Skeletal muscle tissue (tissue), 4 donors: Measurements from ENCODE around the gene EPHB1. TPM values are rescaled to one million over a fixed set of nuclear protein-coding genes. Genes with fewer than 3 reads are reported as not detected.
A peak's percentile ranks its signal among the peaks of the same experiment; 100 is the strongest.
"Not testable (repeated sequence)": the region's sequence is repeated elsewhere in the genome, so short reads cannot be mapped to it uniquely, and the experiment has no call there.

Experiments
- H3K27ac ChIP-seq: one replicate; pipeline ENCODE4 v1.7.0; 2013; ENCODE audit warnings: mild to moderate bottlenecking, low read depth, low read length, inconsistent platforms
- H3K27me3 ChIP-seq, 3 donors: one replicate each; pipeline ENCODE4 v1.7.0; 2013; ENCODE audit warnings: low read length in 3 of 3; ENCODE audit not compliant: control insufficient read depth in 3 of 3, insufficient read depth in 3 of 3
- H3K36me3 ChIP-seq, 3 donors: one replicate each; pipeline ENCODE4 v1.7.0; 2013; ENCODE audit warnings: low read length in 3 of 3; ENCODE audit not compliant: control insufficient read depth in 3 of 3, insufficient read depth in 3 of 3
- H3K4me1 ChIP-seq, 3 donors: one replicate each; pipeline ENCODE4 v1.7.0; 2013; ENCODE audit warnings: low read length in 3 of 3, mild to moderate bottlenecking in 3 of 3; ENCODE audit not compliant: control insufficient read depth in 3 of 3, insufficient read depth in 3 of 3
- H3K4me3 ChIP-seq, 3 donors: one replicate each; pipeline ENCODE4 v1.7.0; 2013; ENCODE audit warnings: low read length in 3 of 3
- H3K9ac ChIP-seq, 3 donors: one replicate each; pipeline ENCODE4 v1.7.0; 2013; ENCODE audit warnings: low read length in 3 of 3, mild to moderate bottlenecking in 3 of 3, moderate library complexity in 2 of 3, low read depth in 1 of 3
- H3K9me3 ChIP-seq, 3 donors: one replicate each; pipeline ENCODE4 v1.7.0; 2013; ENCODE audit warnings: low read length in 3 of 3; ENCODE audit not compliant: control insufficient read depth in 3 of 3
- total RNA-seq: library from RNA; depleted of rRNA; stranded (reverse); fragments of >200 nt; gene quantifications from one replicate; pipeline ENCODE4 v1.2.3, GENCODE V29; 2014
- donor health status: Osteomylitis.

Gene EPHB1
- total RNA-seq, 1 donor from 2014 or later, result 5.7 TPM

DNA sequence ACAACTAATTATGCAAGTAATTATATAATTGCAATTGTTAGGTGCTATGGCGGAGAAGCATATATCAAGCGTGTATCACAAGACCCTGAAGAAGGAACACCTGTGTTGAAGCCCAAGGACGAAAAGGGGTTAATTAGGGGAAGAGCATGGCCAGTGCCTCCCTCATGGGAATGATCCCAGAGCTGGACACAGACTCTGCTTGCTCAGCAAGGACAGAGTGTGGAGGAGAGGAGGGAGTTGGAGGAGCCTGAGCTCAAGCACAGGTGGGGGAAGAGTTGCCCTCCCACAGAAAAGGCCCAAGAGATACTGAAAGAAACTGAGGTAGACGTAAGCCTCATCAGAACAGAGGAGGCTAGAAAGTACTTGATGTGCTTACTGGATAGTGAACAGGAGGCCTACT lies 423.7 kb downstream of the EPHB1 start:
- H3K36me3 ChIP-seq, result no peaks in the 10 kb centered on the region
- peak overlapping the region; percentile 92 for H3K27ac ChIP-seq
- peaks cover 29 to 45% (median 32%) of the 10 kb centered on the region in 3 donors for H3K4me1 ChIP-seq
- H3K9ac ChIP-seq, result no peak overlapping the region
- H3K9me3 ChIP-seq, result no peaks in the 10 kb centered on the region
- H3K27me3 ChIP-seq, result no peaks in the 10 kb centered on the region
- H3K4me3 ChIP-seq, result peak overlapping the region in 2 of 3 donors; percentile 13 to 19

DNA sequence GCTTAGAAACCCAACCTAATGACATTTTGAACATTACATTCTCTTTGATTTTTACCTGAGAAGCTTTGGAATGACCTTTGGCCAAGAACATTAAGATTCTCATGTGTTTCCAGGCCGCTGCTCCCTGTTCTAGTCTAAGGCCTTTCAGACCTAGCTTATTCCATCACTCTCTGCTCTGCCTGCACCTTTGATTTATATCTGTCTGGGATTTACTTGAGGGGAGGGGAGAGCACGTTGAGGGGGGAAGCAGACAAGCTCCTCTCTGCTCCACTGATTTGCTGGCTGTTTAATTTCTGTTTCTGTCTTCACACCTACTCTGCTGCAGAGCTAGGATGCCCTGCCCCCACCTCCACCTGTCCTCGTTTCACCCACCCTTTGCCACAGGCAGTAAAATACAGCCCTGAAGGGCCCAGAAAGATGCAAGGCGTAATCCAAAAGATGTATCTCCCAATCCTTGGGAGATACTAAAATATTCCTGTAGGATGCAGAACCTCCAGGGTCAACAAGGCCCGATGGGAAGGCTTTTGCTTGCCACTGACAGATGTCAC lies 429.8 kb downstream of the EPHB1 start:
- Histone ChIP-seq H3K9me3 (no peaks in the 10 kb centered on the region), H3K27me3 (no peaks in the 10 kb centered on the region), H3K36me3 (no peaks in the 10 kb centered on the region), H3K4me1 (peaks cover 13 to 23% (median 14%) of the 10 kb centered on the region in 3 donors), H3K27ac (no peak overlapping the region), H3K4me3 (no peak overlapping the region), H3K9ac (no peak overlapping the region)

DNA sequence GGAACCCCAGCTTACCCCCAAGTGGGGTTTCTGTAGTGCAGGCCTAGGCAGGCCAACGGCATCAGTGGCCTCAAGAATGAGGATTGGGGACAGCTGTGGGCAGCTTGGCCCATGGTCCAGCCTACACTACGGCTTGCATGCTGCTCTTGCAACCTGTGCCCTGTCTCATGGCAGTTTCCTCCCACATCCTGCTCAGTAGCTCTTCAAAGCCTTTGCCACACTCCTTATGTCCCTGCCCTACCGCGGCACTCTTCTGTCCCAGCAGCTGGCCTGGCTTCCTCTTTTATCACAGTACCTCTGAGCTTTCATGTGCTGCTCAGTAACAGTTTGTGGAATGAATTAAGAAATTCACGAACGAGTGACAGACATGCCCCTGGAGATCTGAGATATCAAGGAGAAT lies 431.0 kb downstream of the EPHB1 start:
- Histone ChIP-seq H3K36me3 (no peaks in the 10 kb centered on the region), H3K4me1 (peaks cover 13 to 26% (median 14%) of the 10 kb centered on the region in 3 donors), H3K27ac (no peak overlapping the region), H3K27me3 (no peaks in the 10 kb centered on the region), H3K9ac (no peak overlapping the region), H3K4me3 (no peak overlapping the region), H3K9me3 (no peaks in the 10 kb centered on the region)

DNA sequence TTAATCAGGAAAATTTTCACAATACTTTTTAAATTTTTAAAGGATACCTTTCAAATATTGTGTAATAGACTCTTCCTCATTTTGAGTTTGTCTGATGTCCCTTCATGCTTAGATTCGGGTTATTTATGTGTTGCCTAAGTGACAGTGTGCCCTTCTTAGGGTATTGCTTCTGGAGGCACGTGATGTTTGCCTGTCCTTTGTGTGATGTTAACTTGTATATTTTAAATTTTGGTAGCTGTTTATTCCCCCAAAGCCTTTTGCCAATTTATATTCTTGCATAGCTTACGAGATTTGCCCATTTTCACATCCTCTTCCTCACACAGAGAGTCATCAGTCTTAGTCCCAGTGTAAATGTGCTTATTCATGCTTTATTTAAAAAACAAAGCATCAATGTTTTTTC lies 433.1 kb downstream of the EPHB1 start:
- Histone ChIP-seq H3K27ac (peak overlapping the region; percentile 87), H3K9ac (peak overlapping the region in 1 of 3 donors; percentile 39), H3K36me3 (no peaks in the 10 kb centered on the region), H3K27me3 (no peaks in the 10 kb centered on the region), H3K4me3 (no peak overlapping the region), H3K9me3 (no peaks in the 10 kb centered on the region), H3K4me1 (peaks cover 13 to 26% (median 14%) of the 10 kb centered on the region in 3 donors)

DNA sequence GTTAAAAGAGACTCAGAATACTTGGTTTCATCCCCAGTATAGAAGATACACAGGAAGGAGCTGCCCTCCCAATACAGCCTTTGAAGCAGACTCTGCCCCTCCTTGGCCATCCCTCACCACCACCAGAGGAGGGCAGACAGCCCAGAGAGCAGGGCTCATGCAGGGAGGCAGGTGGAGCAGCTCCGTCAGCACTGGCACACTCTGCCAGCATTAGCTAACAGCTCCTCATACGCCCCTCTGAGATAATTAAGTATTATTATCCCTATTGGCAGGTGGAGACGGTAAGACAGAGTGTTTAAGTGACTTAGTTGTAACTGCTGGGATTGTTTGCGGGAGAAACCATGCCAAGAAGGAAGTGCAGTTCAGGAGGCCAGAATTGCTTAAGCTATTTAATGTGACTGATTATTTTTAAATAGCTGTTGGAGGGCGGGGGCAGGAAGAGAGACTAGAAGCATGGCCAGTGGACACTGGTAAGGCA lies 434.0 kb downstream of the EPHB1 start:
- H3K36me3 ChIP-seq, result no peaks in the 10 kb centered on the region
- peaks cover 13 to 26% (median 14%) of the 10 kb centered on the region in 3 donors for H3K4me1 ChIP-seq
- peak overlapping the region; percentile 16 to 31 (median 24) for H3K4me3 ChIP-seq
- no peaks in the 10 kb centered on the region for H3K27me3 ChIP-seq
- H3K27ac ChIP-seq, result peak overlapping the region; percentile 87
- H3K9ac ChIP-seq, result peak overlapping the region; percentile 17 to 28 (median 21)
- no peaks in the 10 kb centered on the region for H3K9me3 ChIP-seq

DNA sequence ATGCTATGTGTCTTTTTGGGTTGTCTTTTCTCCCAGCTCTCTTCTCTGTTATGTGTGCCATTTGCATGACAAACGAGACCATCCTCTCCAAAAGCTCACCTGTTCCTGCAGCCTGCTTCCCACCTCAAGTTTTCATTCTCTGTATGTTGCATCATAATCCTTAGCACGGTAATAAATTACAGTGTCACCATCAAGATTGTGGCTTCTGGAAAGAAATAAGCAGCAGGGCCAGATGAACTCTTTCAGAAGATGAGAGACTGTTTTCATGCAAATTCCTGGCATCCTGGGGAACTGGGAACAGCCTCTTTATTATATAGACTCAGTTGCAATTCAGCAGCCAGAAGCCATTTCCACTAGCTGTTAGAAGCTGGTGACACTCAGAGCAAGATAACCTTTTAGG lies 436.7 kb downstream of the EPHB1 start:
- no peaks in the 10 kb centered on the region for H3K27me3 ChIP-seq
- no peak overlapping the region for H3K9ac ChIP-seq
- no peaks in the 10 kb centered on the region for H3K36me3 ChIP-seq
- no peak overlapping the region for H3K4me3 ChIP-seq
- no peak overlapping the region for H3K27ac ChIP-seq
- no peaks in the 10 kb centered on the region for H3K9me3 ChIP-seq
- peaks cover 13 to 20% (median 14%) of the 10 kb centered on the region in 3 donors for H3K4me1 ChIP-seq

DNA sequence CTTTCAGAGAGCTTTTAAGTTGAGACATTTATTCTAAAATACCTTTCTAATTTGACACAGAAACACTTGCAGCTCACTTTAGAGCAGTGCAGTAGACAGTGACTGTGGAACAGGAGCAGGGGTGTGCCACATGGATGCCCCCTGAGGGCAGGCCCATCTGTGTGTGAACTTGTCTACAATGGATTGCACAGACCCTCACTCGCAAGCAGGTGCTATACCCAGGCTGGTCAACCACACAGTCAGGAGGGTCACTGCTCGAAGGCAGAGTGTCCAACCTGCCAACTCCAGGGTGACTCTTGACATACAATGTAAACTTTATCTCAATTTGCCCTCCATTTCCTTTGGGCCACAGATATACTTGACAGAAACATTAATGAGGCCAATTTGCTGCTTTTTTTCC lies 437.2 kb downstream of the EPHB1 start:
- H3K9me3 ChIP-seq, result no peaks in the 10 kb centered on the region
- no peaks in the 10 kb centered on the region for H3K27me3 ChIP-seq
- peaks cover 13 to 23% (median 14%) of the 10 kb centered on the region in 3 donors for H3K4me1 ChIP-seq

DNA sequence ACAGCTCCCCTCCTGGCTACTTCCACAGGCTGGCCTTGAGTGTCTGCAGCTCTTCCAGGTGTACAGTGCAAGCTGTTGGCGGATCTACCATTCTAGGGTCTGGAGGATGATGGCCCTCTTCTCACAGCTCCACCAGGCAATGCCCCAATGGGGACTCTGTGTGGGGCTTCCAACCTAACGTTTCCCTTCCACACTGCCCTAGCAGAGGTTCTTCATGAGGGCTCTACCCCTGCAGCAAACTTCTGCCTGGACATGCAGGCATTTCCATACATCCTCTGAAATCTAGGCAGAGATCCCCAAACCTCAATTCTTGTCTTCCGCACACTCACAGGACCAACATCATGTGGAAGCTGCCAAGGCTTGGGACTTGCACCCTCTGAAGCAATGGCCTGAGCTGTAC lies 438.4 kb downstream of the EPHB1 start:
- H3K27ac ChIP-seq, H3K27me3 ChIP-seq, H3K9me3 ChIP-seq, H3K36me3 ChIP-seq, H3K9ac ChIP-seq, H3K4me3 ChIP-seq: not testable (repeated sequence)
- H3K4me1 ChIP-seq, result peaks cover 13 to 23% (median 14%) of the 10 kb centered on the region in 3 donors

More for the DNA sequence above, 437.2 kb downstream of the EPHB1 start:
- H3K9ac ChIP-seq, result no peak overlapping the region
- no peak overlapping the region for H3K4me3 ChIP-seq
- H3K36me3 ChIP-seq, result no peaks in the 10 kb centered on the region
- H3K27ac ChIP-seq, result no peak overlapping the region

DNA sequence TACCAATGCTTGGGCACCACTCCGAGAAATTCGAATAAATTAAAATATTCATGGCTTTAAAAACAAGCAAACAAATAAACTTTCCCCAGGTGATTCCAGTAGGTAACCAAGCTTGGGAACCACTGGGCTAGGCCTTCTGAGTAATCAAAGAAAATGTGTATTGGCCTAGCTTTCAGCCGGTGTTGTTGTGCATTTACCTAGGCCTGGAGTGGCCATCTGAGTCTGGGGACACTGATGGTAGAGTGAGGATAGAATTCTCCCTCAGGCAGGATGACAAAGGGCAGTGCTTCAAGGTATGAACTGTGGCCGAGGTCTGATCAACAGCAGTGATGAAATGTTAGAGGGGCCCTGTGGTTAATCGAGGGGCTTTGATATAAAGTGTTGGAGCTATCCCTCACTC lies 440.5 kb downstream of the EPHB1 start:
- Histone ChIP-seq H3K27me3 (no peaks in the 10 kb centered on the region), H3K36me3 (no peaks in the 10 kb centered on the region), H3K9ac (no peak overlapping the region), H3K27ac (no peak overlapping the region), H3K4me1 (peaks cover 0 to 7% (median 0%) of the 10 kb centered on the region in 3 donors), H3K9me3 (no peaks in the 10 kb centered on the region), H3K4me3 (no peak overlapping the region)

DNA sequence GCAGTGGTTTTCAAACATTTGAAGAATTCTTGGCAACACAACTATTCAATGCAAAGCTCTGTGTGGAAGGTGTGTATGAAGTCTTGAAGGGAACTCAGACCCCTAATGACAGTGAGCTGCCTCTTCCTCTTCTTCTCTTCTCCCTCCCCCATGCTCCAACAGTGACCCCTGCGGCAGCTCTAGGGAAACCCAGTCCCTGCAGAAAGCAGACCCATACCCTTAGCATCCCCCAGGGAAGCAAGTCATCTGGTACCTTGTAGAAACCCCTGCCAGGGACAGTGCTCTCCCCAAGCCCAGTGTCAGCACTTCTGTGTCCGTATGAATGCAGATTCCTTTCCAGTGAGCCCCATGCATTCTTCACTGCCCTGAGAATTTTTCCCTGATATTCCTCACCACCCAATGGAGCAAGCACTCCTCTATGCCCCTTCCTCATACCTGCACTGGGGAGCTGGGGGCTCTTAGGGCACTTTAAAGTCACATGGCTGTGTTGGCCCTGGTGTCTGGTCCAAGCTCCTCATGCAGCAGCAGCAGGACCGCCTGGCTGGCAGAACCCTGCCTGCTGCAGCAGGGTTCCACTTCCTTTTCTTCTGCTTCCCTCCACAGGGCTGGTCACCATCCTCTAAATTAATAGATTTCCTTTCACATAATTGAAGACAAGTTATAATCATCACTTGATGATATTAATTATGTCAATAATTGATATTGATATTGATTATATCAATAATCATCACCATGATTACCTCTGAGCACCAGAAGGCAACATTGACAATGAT lies 442.5 kb downstream of the EPHB1 start:
- H3K4me1 ChIP-seq, result peaks cover 3 to 19% (median 6%) of the 10 kb centered on the region in 3 donors
- H3K27ac ChIP-seq, result no peak overlapping the region
- no peak overlapping the region for H3K4me3 ChIP-seq
- H3K36me3 ChIP-seq, result no peaks in the 10 kb centered on the region
- H3K9ac ChIP-seq, result no peak overlapping the region
- no peaks in the 10 kb centered on the region for H3K27me3 ChIP-seq
- H3K9me3 ChIP-seq, result no peaks in the 10 kb centered on the region
